ENCODE data around the gene BRD4. TPM values are rescaled to one million over a fixed set of nuclear protein-coding genes. Genes with fewer than 3 reads are reported as not detected.

BRD4 gene
- total and polyA plus RNA-seq, 10 of the 15 experiments (the other 5 are each of a cell fraction or from before 2014, with no cell fraction given), result 5.3 to 84.4 (median 11.8) TPM

GRCh38 chr19:15340086-15340485 is 7.7 kb upstream of the BRD4 start:
- no peaks in the 10 kb centered on the region for H4K20me1 ChIP-seq (ENCODE audit: control insufficient read depth, insufficient read depth)
- H2AFZ ChIP-seq (ENCODE audit: control insufficient read depth, low read depth, low read length), result no peak overlapping the region
- 97% methylated on average over 3 of the region's 4 CpGs for WGBS (ENCODE audit: insufficient coverage, insufficient replicate concordance, low lambda C conversion rate, missing lambda C conversion rate)
- H3K27me3 ChIP-seq (replicated peaks in 1 of 2; ENCODE audit: control insufficient read depth in 2 of 2, insufficient read depth in 2 of 2, low read length in 1 of 2), result no peaks in the 10 kb centered on the region
- H3K36me3 ChIP-seq (ENCODE audit: control insufficient read depth in 2 of 2, insufficient read depth in 2 of 2, low read length in 1 of 2), result no peaks in the 10 kb centered on the region; a peak in 2 of 4 replicates
- ATAC-seq (no peak), DNase-seq (ENCODE audit: low read depth, low spot score) (no peak), FAIRE-seq (no peak)
- intact Hi-C loops (cut with micrococcal nuclease; ENCODE audit: unreplicated experiment) (no loop called here), in situ Hi-C loops (cut with MboI) (no loop called here)
- ChIA-PET SMC1A (ENCODE audit: uncharacterized antibody, unreplicated experiment) (no interaction called here), POLR2A (interaction anchor here (0.7 kb wide), 1 partner anchor 23 kb away, joined by 4 read pairs; no protein-coding TSS in a partner anchor), RAD21 (ENCODE audit: unreplicated experiment) (no interaction called here), CTCF (interaction anchor here (1.7 kb wide), 1 partner anchor 15 kb away, joined by 6 read pairs; no protein-coding TSS in a partner anchor)
- H3K79me2 ChIP-seq (ENCODE audit: control insufficient read depth, insufficient read depth, low read length), result no peaks in the 10 kb centered on the region; the same call in 1 of the 2 replicates
- H3K4me2 ChIP-seq (ENCODE audit: control insufficient read depth, insufficient read depth), result no peak overlapping the region
- H3K9me3 ChIP-seq (replicated peaks; ENCODE audit: control insufficient read depth, insufficient read depth, low read length), result no peaks in the 10 kb centered on the region
- no peak overlapping the region for H3K4me3 ChIP-seq
- H3K9ac ChIP-seq (ENCODE audit: control insufficient read depth, insufficient read depth, low read length), result no peak overlapping the region
- H3K4me1 ChIP-seq (ENCODE audit: control insufficient read depth, insufficient read depth, low read length), result no peaks in the 10 kb centered on the region
- BruUV-seq (replicated peaks), result no TSS peak
- no peak overlapping the region for H3K27ac ChIP-seq (ENCODE audit: control insufficient read depth, insufficient read depth)
- TF ChIP-seq ASH2L (IDR thresholded peaks at IDR 0.05; ENCODE audit: borderline replicate concordance, low read depth) (no peak), PAX8 (IDR thresholded peaks at IDR 0.05) (no peak), RCOR1 (conservative IDR thresholded peaks at IDR 0.05; ENCODE audit: low read depth, low read length) (no peak), EP300 (IDR thresholded peaks at IDR 0.05; ENCODE audit: borderline replicate concordance in 1 of 2, control insufficient read depth in 1 of 2, low read depth in 2 of 2, low read length in 2 of 2) (no peak), BCL3 (IDR thresholded peaks at IDR 0.05; ENCODE audit: borderline replicate concordance, insufficient read depth, low read depth, low read length, poor library complexity, severe bottlenecking) (no peak), USF2 (IDR thresholded peaks at IDR 0.05; ENCODE audit: borderline replicate concordance, low read depth, low read length) (no peak), KLF5 (IDR thresholded peaks at IDR 0.05; ENCODE audit: partially characterized antibody) (no peak), CEBPB (IDR thresholded peaks at IDR 0.05; ENCODE audit: borderline replicate concordance in 1 of 2, low read depth in 2 of 2, low read length in 2 of 2) (no peak), RELB (IDR thresholded peaks at IDR 0.05; ENCODE audit: low read depth) (no peak), CHD4 (IDR thresholded peaks at IDR 0.05) (no peak), MEF2A (IDR thresholded peaks at IDR 0.05; ENCODE audit: insufficient read depth, low read depth, low read length) (no peak), ZBTB4 (CRISPR knock-in tag; IDR thresholded peaks at IDR 0.05) (no peak), WRNIP1 (IDR thresholded peaks at IDR 0.05; ENCODE audit: borderline replicate concordance, low read depth, low read length) (no peak), CBX5 (IDR thresholded peaks at IDR 0.05; ENCODE audit: low read depth) (no peak), ZBTB33 (IDR thresholded peaks at IDR 0.05) (no peak)
